Activated CD4-positive, alpha-beta memory T cell treated with anti-CD3 and anti-CD28 coated beads, Interleukin-2, amount 10 ng/mL, durations not matched to agents 7 days and 5 days (primary cell): ENCODE results near the gene KRTAP5-10. TPM values are rescaled to one million over a fixed set of nuclear protein-coding genes. Genes with fewer than 3 reads are reported as not detected.
"Not testable (repeated sequence)": the region's sequence is repeated elsewhere in the genome, so short reads cannot be mapped to it uniquely, and the experiment has no call there.

Experiments
- CTCF ChIA-PET: fragments of 350-600 bp; sonication (Branson Sonifier 250); formaldehyde crosslinking; loops from one replicate; lab custom pipeline; 2021; ENCODE audit warnings: antibody characterized with exemption, inconsistent platforms; lab: Charles Lee
- POLR2A ChIA-PET: fragments of 350-600 bp; sonication (Branson Sonifier 250); formaldehyde crosslinking; loops from one replicate; lab custom pipeline; 2021; ENCODE audit warnings: antibody characterized with exemption; lab: Charles Lee
- DNase-seq: peaks from one replicate; pipeline ENCODE4 v3.0.0-alpha.2; 2020
- H3K27ac Mint-ChIP-seq: one replicate; pipeline ENCODE4 v1.8.0; 2021; ENCODE audit warnings: mild to moderate bottlenecking, mixed read lengths
- H3K27me3 Mint-ChIP-seq: one replicate; pipeline ENCODE4 v1.8.0; 2021; ENCODE audit warnings: mixed read lengths
- H3K36me3 Mint-ChIP-seq: one replicate; pipeline ENCODE4 v1.8.0; 2021; ENCODE audit warnings: low read depth, mixed read lengths
- H3K4me1 Mint-ChIP-seq: one replicate; pipeline ENCODE4 v1.8.0; 2021; ENCODE audit warnings: mixed read lengths
- H3K4me3 Mint-ChIP-seq: one replicate; pipeline ENCODE4 v1.8.0; 2021; ENCODE audit warnings: mild to moderate bottlenecking, mixed read lengths
- H3K9me3 Mint-ChIP-seq: one replicate; pipeline ENCODE4 v1.8.0; 2021; ENCODE audit warnings: mixed read lengths
- total RNA-seq, 2 experiments: library from RNA; stranded (reverse); gene quantifications; one replicate each; pipeline ENCODE4 v1.2.3, GENCODE V29; 2021

KRTAP5-10 gene
- under 1 TPM in 1 of 2 experiments, not detected in 1; 0.20 TPM for total RNA-seq

- H3K9me3 Mint-ChIP-seq = no peaks in the 10 kb centered on the region
- no peak within 1 kb of the TSS for H3K27ac Mint-ChIP-seq
- no peaks in the 10 kb centered on the region for H3K4me1 Mint-ChIP-seq
- DNase-seq = no peak
- H3K27me3 Mint-ChIP-seq = peaks cover 27% of the 10 kb centered on the region
- no peak within 1 kb of the TSS for H3K4me3 Mint-ChIP-seq
- no peaks in the 10 kb centered on the region for H3K36me3 Mint-ChIP-seq
- ChIA-PET CTCF (no interaction called here), POLR2A (no interaction called here)
Observed at GRCh38 chr11:71565263-71565662, at the start of gene KRTAP5-10. TSS of gene KRTAP5-10 (plus strand) at chr11:71565563. CDS start at chr11:71565588, 25 bp downstream.

- Mint-ChIP-seq H3K27me3 (no peaks in the 10 kb centered on the region), H3K9me3 (peaks cover 9% of the 10 kb centered on the region), H3K36me3 (no peaks in the 10 kb centered on the region), H3K4me3 (no peak overlapping the region), H3K4me1 (no peaks in the 10 kb centered on the region), H3K27ac (no peak overlapping the region)
- ChIA-PET CTCF (no interaction called here), POLR2A (no interaction called here)
- DNase-seq = no peak
Observed at GRCh38 chr11:71518506-71519471, 46.6 kb upstream of the KRTAP5-10 start.

GRCh38 chr11:71519546-71519945 lies 45.8 kb upstream of the KRTAP5-10 start:
- POLR2A ChIA-PET = no interaction called here
- Mint-ChIP-seq H3K9me3 (peaks cover 9% of the 10 kb centered on the region), H3K4me3 (no peak overlapping the region), H3K27me3 (no peaks in the 10 kb centered on the region), H3K36me3 (no peaks in the 10 kb centered on the region), H3K4me1 (no peaks in the 10 kb centered on the region), H3K27ac (no peak overlapping the region)
- no peak for DNase-seq
- CTCF ChIA-PET = no interaction called here

- Mint-ChIP-seq H3K27ac (no peak overlapping the region), H3K27me3 (peaks cover 2% of the 10 kb centered on the region), H3K4me1 (no peaks in the 10 kb centered on the region), H3K9me3 (peaks cover 9% of the 10 kb centered on the region), H3K4me3 (no peak overlapping the region), H3K36me3 (no peaks in the 10 kb centered on the region)
- POLR2A ChIA-PET = no interaction called here
- DNase-seq = no peak
- CTCF ChIA-PET = no interaction called here
Observed at GRCh38 chr11:71525188-71525937, 40.0 kb upstream of the KRTAP5-10 start.

GRCh38 chr11:71525938-71526495 lies 39.3 kb upstream of the KRTAP5-10 start:
- H3K4me1 Mint-ChIP-seq = no peaks in the 10 kb centered on the region
- no peak overlapping the region for H3K27ac Mint-ChIP-seq
- peaks cover 4% of the 10 kb centered on the region for H3K27me3 Mint-ChIP-seq
- CTCF ChIA-PET = no interaction called here
- H3K36me3 Mint-ChIP-seq = no peaks in the 10 kb centered on the region
- POLR2A ChIA-PET = no interaction called here
- no peak for DNase-seq
- H3K9me3 Mint-ChIP-seq = peaks cover 9% of the 10 kb centered on the region
- no peak overlapping the region for H3K4me3 Mint-ChIP-seq

GRCh38 chr11:71526796-71527575 lies 38.4 kb upstream of the KRTAP5-10 start, which contains the start of gene KRTAP5-7:
TSS of gene KRTAP5-7 (plus strand) at chr11:71527267. CDS start at chr11:71527301, 34 bp downstream.
- H3K9me3 Mint-ChIP-seq, DNase-seq, CTCF ChIA-PET, H3K36me3 Mint-ChIP-seq, H3K4me1 Mint-ChIP-seq, POLR2A ChIA-PET, H3K27me3 Mint-ChIP-seq, H3K27ac Mint-ChIP-seq, H3K4me3 Mint-ChIP-seq: not testable (repeated sequence)

GRCh38 chr11:71527576-71528210 lies 37.7 kb upstream of the KRTAP5-10 start:
- Mint-ChIP-seq H3K4me1 (no peaks in the 10 kb centered on the region), H3K36me3 (no peaks in the 10 kb centered on the region), H3K27me3 (peaks cover 6% of the 10 kb centered on the region), H3K4me3 (no peak overlapping the region), H3K9me3 (peaks cover 2% of the 10 kb centered on the region), H3K27ac (no peak overlapping the region)
- ChIA-PET POLR2A (no interaction called here), CTCF (no interaction called here)
- DNase-seq = no peak

GRCh38 chr11:71530602-71531001 lies 34.8 kb upstream of the KRTAP5-10 start:
- peaks cover 6% of the 10 kb centered on the region for H3K27me3 Mint-ChIP-seq
- no peaks in the 10 kb centered on the region for H3K36me3 Mint-ChIP-seq
- CTCF ChIA-PET = no interaction called here
- POLR2A ChIA-PET = no interaction called here
- DNase-seq = no peak
- H3K4me1 Mint-ChIP-seq = no peaks in the 10 kb centered on the region
- H3K4me3 Mint-ChIP-seq = no peak overlapping the region
- H3K9me3 Mint-ChIP-seq = no peaks in the 10 kb centered on the region
- no peak overlapping the region for H3K27ac Mint-ChIP-seq

GRCh38 chr11:71532036-71532610 lies 33.2 kb upstream of the KRTAP5-10 start:
- no peaks in the 10 kb centered on the region for H3K4me1 Mint-ChIP-seq
- ChIA-PET CTCF (no interaction called here), POLR2A (no interaction called here)
- DNase-seq = no peak
- no peak overlapping the region for H3K27ac Mint-ChIP-seq
- H3K27me3 Mint-ChIP-seq = peaks cover 4% of the 10 kb centered on the region
- no peaks in the 10 kb centered on the region for H3K36me3 Mint-ChIP-seq
- H3K4me3 Mint-ChIP-seq = no peak overlapping the region
- no peaks in the 10 kb centered on the region for H3K9me3 Mint-ChIP-seq

- H3K27ac Mint-ChIP-seq, POLR2A ChIA-PET, CTCF ChIA-PET, H3K4me1 Mint-ChIP-seq, H3K27me3 Mint-ChIP-seq, H3K36me3 Mint-ChIP-seq, DNase-seq, H3K4me3 Mint-ChIP-seq, H3K9me3 Mint-ChIP-seq: not testable (repeated sequence)
Observed at GRCh38 chr11:71534711-71535608, 30.4 kb upstream of the KRTAP5-10 start.

GRCh38 chr11:71535825-71536224 lies 29.5 kb upstream of the KRTAP5-10 start:
- H3K27ac Mint-ChIP-seq = no peak overlapping the region
- POLR2A ChIA-PET = no interaction called here

More at GRCh38 chr11:71535825-71536224, 29.5 kb upstream of the KRTAP5-10 start:
- DNase-seq = no peak
- CTCF ChIA-PET = no interaction called here
- peaks cover 1% of the 10 kb centered on the region for H3K4me1 Mint-ChIP-seq
- H3K27me3 Mint-ChIP-seq = peaks cover 1% of the 10 kb centered on the region
- H3K9me3 Mint-ChIP-seq = peaks cover 3% of the 10 kb centered on the region
- H3K4me3 Mint-ChIP-seq = no peak overlapping the region
- no peaks in the 10 kb centered on the region for H3K36me3 Mint-ChIP-seq
